CD8-positive, alpha-beta memory T cell (primary cell): ENCODE measurements around the gene CD72. TPM values are rescaled to one million over a fixed set of nuclear protein-coding genes. Genes with fewer than 3 reads are reported as not detected.
"Not testable (repeated sequence)": the region's sequence is repeated elsewhere in the genome, so short reads cannot be mapped to it uniquely, and the experiment has no call there.

Experiments
- CTCF ChIA-PET: fragments of 350-600 bp; sonication (Branson Sonifier 250); formaldehyde crosslinking; loops from one replicate; lab custom pipeline; 2021; ENCODE audit warnings: antibody characterized with exemption; lab: Charles Lee
- POLR2A ChIA-PET: fragments of 350-600 bp; sonication (Branson Sonifier 250); formaldehyde crosslinking; loops from one replicate; lab custom pipeline; 2021; ENCODE audit warnings: antibody characterized with exemption; lab: Charles Lee
- DNase-seq, 5 donors: peaks; one replicate each; pipeline versions ENCODE4 v3.0.0 to v3.0.0-alpha.2; 2020 to 2022; ENCODE audit warnings: mixed read lengths in 1 of 5
- H3K27ac ChIP-seq: one replicate; pipeline ENCODE4 v1.7.0; 2013; ENCODE audit warnings: low read depth, mild to moderate bottlenecking, low read length, moderate library complexity
- H3K27me3 ChIP-seq: 2 replicates; pipeline ENCODE4 v1.7.0; 2013; ENCODE audit warnings: low read length, mild to moderate bottlenecking; ENCODE audit not compliant: insufficient read depth, poor library complexity, severe bottlenecking
- H3K36me3 ChIP-seq: 2 replicates; pipeline ENCODE4 v1.7.0; 2013; ENCODE audit warnings: mild to moderate bottlenecking, low read length, moderate library complexity; ENCODE audit not compliant: insufficient read depth
- H3K4me1 ChIP-seq: 2 replicates; pipeline ENCODE4 v1.7.0; 2013; ENCODE audit warnings: mild to moderate bottlenecking, low read length, moderate library complexity; ENCODE audit not compliant: insufficient read depth
- H3K4me3 ChIP-seq: 2 replicates; pipeline ENCODE4 v1.7.0; 2013; ENCODE audit warnings: mild to moderate bottlenecking, low read length
- H3K9me3 ChIP-seq: 2 replicates; pipeline ENCODE4 v1.7.0; 2013; ENCODE audit warnings: mild to moderate bottlenecking, low read length
- H3K27ac Mint-ChIP-seq, 8 donors: one replicate each; pipeline ENCODE4 v1.8.0; 2020 to 2021; ENCODE audit warnings: mixed read lengths in 8 of 8, mild to moderate bottlenecking in 6 of 8, inconsistent platforms in 3 of 8, moderate library complexity in 3 of 8
- H3K27me3 Mint-ChIP-seq, 2 donors: one replicate each; pipeline ENCODE4 v1.8.0; 2020 to 2021; ENCODE audit warnings: mixed read lengths in 2 of 2, mild to moderate bottlenecking in 1 of 2, moderate library complexity in 1 of 2
- H3K36me3 Mint-ChIP-seq, 3 donors: one replicate each; pipeline ENCODE4 v1.8.0; 2020 to 2021; ENCODE audit warnings: mixed read lengths in 3 of 3, inconsistent platforms in 1 of 3, mild to moderate bottlenecking in 1 of 3
- H3K4me1 Mint-ChIP-seq, 3 donors: one replicate each; pipeline ENCODE4 v1.8.0; 2020 to 2021; ENCODE audit warnings: mixed read lengths in 3 of 3, inconsistent platforms in 1 of 3, mild to moderate bottlenecking in 1 of 3
- H3K4me3 Mint-ChIP-seq, 7 donors: one replicate each; pipeline ENCODE4 v1.8.0; 2020 to 2021; ENCODE audit warnings: mixed read lengths in 7 of 7, mild to moderate bottlenecking in 6 of 7, moderate library complexity in 4 of 7, inconsistent platforms in 2 of 7
- H3K9me3 Mint-ChIP-seq, 5 donors: one replicate each; pipeline ENCODE4 v1.8.0; 2020 to 2022; ENCODE audit warnings: mixed read lengths in 5 of 5, mild to moderate bottlenecking in 3 of 5, moderate library complexity in 2 of 5, inconsistent platforms in 1 of 5
- polyA plus RNA-seq: library from polyadenylated mRNA; unstranded; fragments of 300-500 nt; fragmentation: Illumina TruSeq; gene quantifications from one replicate; pipeline ENCODE4 v1.2.3, GENCODE V29; 2021
- total RNA-seq, 2 experiments: library from RNA; stranded (reverse); gene quantifications; one replicate each; pipeline ENCODE4 v1.2.3, GENCODE V29; 2021

CD72 gene
- total and polyA plus RNA-seq, 3 experiments from 2014 or later, result 5.1 to 6.5 (median 6.4) TPM

GRCh38 chr9:35603986-35604577 lies 14.1 kb downstream of the CD72 start:
- ChIA-PET CTCF (interaction anchor here (0.5 to 3.3 kb wide), 34 partner anchors 11 to 1216 kb away, joined by 3 to 39 read pairs (median 3); partner anchors contain the start of genes ARHGEF39, CCDC107, CREB3 and GBA2), POLR2A (interaction anchor here (0.6 to 3.0 kb wide), 7 partner anchors 13 to 145 kb away, joined by 3 to 19 read pairs (median 5); partner anchors contain the start of genes CCDC107, CREB3, GBA2 and RGP1)
- Histone ChIP-seq H3K27ac (peak overlapping the region; percentile 87), H3K9me3 (no peaks in the 10 kb centered on the region), H3K36me3 (peaks cover 10% of the 10 kb centered on the region), H3K4me3 (peak overlapping the region; percentile 99), H3K27me3 (no peaks in the 10 kb centered on the region), H3K4me1 (peaks cover 21% of the 10 kb centered on the region)
- Mint-ChIP-seq H3K4me3 (peak overlapping the region; percentile 94 to 99 (median 98)), H3K9me3 (no peaks in the 10 kb centered on the region), H3K36me3 (peaks cover 0 to 35% (median 2%) of the 10 kb centered on the region in 3 donors), H3K27me3 (peaks cover 0 to 2% of the 10 kb centered on the region in 2 donors), H3K27ac (peak overlapping the region; percentile 96 to 100 (median 98)), H3K4me1 (peaks cover 33 to 38% (median 34%) of the 10 kb centered on the region in 3 donors)
- DNase-seq, result peak; percentile 99 to 100 (median 99)

GRCh38 chr9:35603506-35603985 lies 14.7 kb downstream of the CD72 start:
- CTCF ChIA-PET, result interaction anchor here (0.5 to 3.3 kb wide), 33 partner anchors 11 to 1215 kb away, joined by 3 to 39 read pairs (median 3); partner anchors contain the start of genes ARHGEF39, CCDC107, CREB3 and GBA2
- H3K9me3 Mint-ChIP-seq, result no peaks in the 10 kb centered on the region
- H3K4me1 Mint-ChIP-seq, result peaks cover 33 to 38% (median 34%) of the 10 kb centered on the region in 3 donors
- no peak for DNase-seq
- no peaks in the 10 kb centered on the region for H3K9me3 ChIP-seq
- peaks cover 21% of the 10 kb centered on the region for H3K4me1 ChIP-seq
- peaks cover 5% of the 10 kb centered on the region for H3K36me3 ChIP-seq
- H3K4me3 ChIP-seq, result peak overlapping the region; percentile 38
- H3K27me3 Mint-ChIP-seq, result peaks cover 0 to 2% of the 10 kb centered on the region in 2 donors
- H3K36me3 Mint-ChIP-seq, result peaks cover 0 to 29% (median 2%) of the 10 kb centered on the region in 3 donors
- no peaks in the 10 kb centered on the region for H3K27me3 ChIP-seq
- POLR2A ChIA-PET, result interaction anchor here (0.6 to 3.0 kb wide), 6 partner anchors 14 to 146 kb away, joined by 3 to 19 read pairs (median 6); partner anchors contain the start of genes CCDC107, CREB3, GBA2 and RGP1
- H3K27ac Mint-ChIP-seq, result peak overlapping the region; percentile 96 to 100 (median 98)
- peak overlapping the region; percentile 94 to 99 (median 98) for H3K4me3 Mint-ChIP-seq
- H3K27ac ChIP-seq, result peak overlapping the region; percentile 33

- CTCF ChIA-PET, result interaction anchor here (0.9 to 1.0 kb wide), 2 partner anchors 47 to 157 kb away, joined by 3 to 7 read pairs; no protein-coding TSS in a partner anchor
- no peaks in the 10 kb centered on the region for H3K9me3 Mint-ChIP-seq
These were observed 18.2 kb downstream of the CD72 start for GRCh38 chr9:35599763-35600604.

GRCh38 chr9:35598866-35599590 lies 19.2 kb downstream of the CD72 start:
- Mint-ChIP-seq H3K27me3 (no peaks in the 10 kb centered on the region), H3K36me3 (peaks cover 5 to 6% (median 5%) of the 10 kb centered on the region in 3 donors), H3K9me3 (peaks cover 4 to 5% (median 5%) of the 10 kb centered on the region in 5 donors), H3K4me3 (no peak overlapping the region), H3K4me1 (peaks cover 11 to 15% (median 12%) of the 10 kb centered on the region in 3 donors), H3K27ac (no peak overlapping the region)
- Histone ChIP-seq H3K4me3 (no peak overlapping the region), H3K27me3 (no peaks in the 10 kb centered on the region), H3K4me1 (peaks cover 8% of the 10 kb centered on the region), H3K9me3 (no peaks in the 10 kb centered on the region), H3K36me3 (no peaks in the 10 kb centered on the region), H3K27ac (no peak overlapping the region)
- CTCF ChIA-PET, result interaction anchor here (0.9 to 1.4 kb wide), 3 partner anchors 12 to 157 kb away, joined by 3 to 7 read pairs (median 3); no protein-coding TSS in a partner anchor
- DNase-seq, result no peak
- POLR2A ChIA-PET, result interaction anchor here (0.6 kb wide), 2 partner anchors 56 to 1479 kb away, joined by 3 to 4 read pairs; no protein-coding TSS in a partner anchor

More at GRCh38 chr9:35599763-35600604, 18.2 kb downstream of the CD72 start:
- Mint-ChIP-seq H3K27ac (no peak overlapping the region), H3K4me3 (no peak overlapping the region), H3K4me1 (peaks cover 16 to 19% (median 18%) of the 10 kb centered on the region in 3 donors), H3K36me3 (peaks cover 0 to 11% (median 5%) of the 10 kb centered on the region in 3 donors), H3K27me3 (peaks cover 0 to 2% of the 10 kb centered on the region in 2 donors)
- no peaks in the 10 kb centered on the region for H3K9me3 ChIP-seq
- H3K36me3 ChIP-seq, result no peaks in the 10 kb centered on the region
- peaks cover 8% of the 10 kb centered on the region for H3K4me1 ChIP-seq
- POLR2A ChIA-PET, result interaction anchor here (0.6 kb wide), 1 partner anchor 1480 kb away, joined by 4 read pairs; no protein-coding TSS in a partner anchor
- DNase-seq, result no peak
- no peak overlapping the region for H3K4me3 ChIP-seq
- no peaks in the 10 kb centered on the region for H3K27me3 ChIP-seq
- H3K27ac ChIP-seq, result no peak overlapping the region

- H3K9me3 ChIP-seq, CTCF ChIA-PET, POLR2A ChIA-PET, H3K4me1 Mint-ChIP-seq, H3K27me3 Mint-ChIP-seq, H3K27ac Mint-ChIP-seq, H3K27ac ChIP-seq, DNase-seq, H3K36me3 ChIP-seq, H3K4me3 ChIP-seq, H3K4me1 ChIP-seq, H3K27me3 ChIP-seq, H3K4me3 Mint-ChIP-seq: not testable (repeated sequence)
- H3K9me3 Mint-ChIP-seq, result peaks cover 5 to 24% (median 20%) of the 10 kb centered on the region in 5 donors
- H3K36me3 Mint-ChIP-seq, result peaks cover 5 to 19% (median 15%) of the 10 kb centered on the region in 3 donors
These were observed 21.3 kb downstream of the CD72 start for GRCh38 chr9:35596907-35597306.

GRCh38 chr9:35594471-35594870 lies 23.7 kb downstream of the CD72 start:
- Mint-ChIP-seq H3K4me3 (no peak overlapping the region), H3K27ac (no peak overlapping the region), H3K4me1 (no peaks in the 10 kb centered on the region), H3K36me3 (peaks cover 5 to 23% (median 17%) of the 10 kb centered on the region in 3 donors), H3K9me3 (peaks cover 8 to 28% (median 21%) of the 10 kb centered on the region in 5 donors), H3K27me3 (no peaks in the 10 kb centered on the region)
- Histone ChIP-seq H3K4me3 (no peak overlapping the region), H3K27ac (no peak overlapping the region), H3K4me1 (no peaks in the 10 kb centered on the region), H3K27me3 (no peaks in the 10 kb centered on the region), H3K36me3 (no peaks in the 10 kb centered on the region), H3K9me3 (no peaks in the 10 kb centered on the region)
- ChIA-PET CTCF (no interaction called here), POLR2A (no interaction called here)
- DNase-seq, result no peak

- Histone ChIP-seq H3K4me3 (no peak overlapping the region), H3K4me1 (no peaks in the 10 kb centered on the region), H3K27ac (no peak overlapping the region), H3K36me3 (no peaks in the 10 kb centered on the region), H3K27me3 (no peaks in the 10 kb centered on the region), H3K9me3 (no peaks in the 10 kb centered on the region)
- CTCF ChIA-PET, result no interaction called here
- Mint-ChIP-seq H3K4me1 (no peaks in the 10 kb centered on the region), H3K4me3 (no peak overlapping the region), H3K9me3 (peaks cover 8 to 28% (median 21%) of the 10 kb centered on the region in 5 donors), H3K27me3 (no peaks in the 10 kb centered on the region), H3K36me3 (peaks cover 5 to 23% (median 17%) of the 10 kb centered on the region in 3 donors), H3K27ac (no peak overlapping the region)
- no peak for DNase-seq
- POLR2A ChIA-PET, result interaction anchor here (0.6 kb wide), 1 partner anchor 98 kb away, joined by 4 read pairs; no protein-coding TSS in a partner anchor
These were observed 24.6 kb downstream of the CD72 start for GRCh38 chr9:35593581-35593980.
